Smooth muscle cell (in vitro differentiated cells): ENCODE results near the gene RNF126. TPM values are rescaled to one million over a fixed set of nuclear protein-coding genes. Genes with fewer than 3 reads are reported as not detected.

ENCODE experiments used
- DNase-seq: peaks from one replicate; lab custom pipeline; 2025; ENCODE audit not compliant: unreplicated experiment; lab: John Stamatoyannopoulos, UW
- H2AFZ ChIP-seq: fragments of 200-600 bp; sonication (generic); 2 replicates; pipeline ENCODE4 v1.6.0; 2016; ENCODE audit warnings: antibody characterized with exemption, low read depth, mild to moderate bottlenecking
- H3F3A ChIP-seq: fragments of 200-600 bp; sonication (generic); 2 replicates; pipeline ENCODE4 v1.6.0; 2017; ENCODE audit warnings: antibody characterized with exemption, low read depth
- H3K27ac ChIP-seq: fragments of 200-600 bp; sonication (generic); 2 replicates; pipeline ENCODE4 v1.5.1; 2016; ENCODE audit warnings: low read depth, mild to moderate bottlenecking
- H3K27me3 ChIP-seq: fragments of 200-600 bp; sonication (generic); 2 replicates; pipeline ENCODE4 v1.6.1; 2016; ENCODE audit warnings: low read depth, mild to moderate bottlenecking
- H3K36me3 ChIP-seq: fragments of 200-600 bp; sonication (generic); 2 replicates; pipeline ENCODE4 v1.5.1; 2016; ENCODE audit warnings: low read depth
- H3K4me1 ChIP-seq: fragments of 200-600 bp; sonication (generic); 2 replicates; pipeline ENCODE4 v1.5.1; 2016; ENCODE audit warnings: low read depth
- H3K4me2 ChIP-seq: fragments of 200-600 bp; sonication (generic); 2 replicates; pipeline ENCODE4 v1.6.0; 2016; ENCODE audit warnings: mild to moderate bottlenecking
- H3K4me3 ChIP-seq: fragments of 200-600 bp; sonication (generic); 2 replicates; pipeline ENCODE4 v1.5.1; 2016; ENCODE audit warnings: mild to moderate bottlenecking
- H3K79me2 ChIP-seq: fragments of 200-600 bp; sonication (generic); 2 replicates; pipeline ENCODE4 v1.6.0; 2016; ENCODE audit warnings: low read depth, mild to moderate bottlenecking
- H3K9ac ChIP-seq: fragments of 200-600 bp; sonication (generic); 2 replicates; pipeline ENCODE4 v1.6.0; 2016; ENCODE audit warnings: low read depth
- H3K9me3 ChIP-seq: fragments of 200-600 bp; sonication (generic); replicated peaks from 2 replicates; pipeline ENCODE4 v1.5.1; 2016; ENCODE audit warnings: low read depth
- H4K20me1 ChIP-seq: fragments of 200-600 bp; sonication (generic); 2 replicates; pipeline ENCODE4 v1.6.0; 2016; ENCODE audit warnings: low read depth
- WGBS: methylation state at CpG from one replicate; pipeline ENCODE4 v1.1.7; 2016; ENCODE audit warnings: low lambda C conversion rate; 5-methylcytosine and 5-hydroxymethylcytosine counted together
- polyA plus RNA-seq: library from polyadenylated mRNA; unstranded; fragments of >200 nt; fragmentation: Nextera tagmentation; extraction: Ambion mirVana; gene quantifications from 2 replicates; pipeline ENCODE4 v1.2.1, GENCODE V29; 2016
- total RNA-seq: library from RNA; depleted of rRNA; stranded (reverse); fragments of >200 nt; gene quantifications from 2 replicates; pipeline ENCODE4 v1.2.3, GENCODE V29; 2014
- TF ChIP-seq, protein P1 (sequence below): fragments of 200-600 bp; sonication (generic); IDR thresholded peaks from 2 replicates; pipeline ENCODE4 v1.5.1; 2017; ENCODE audit warnings: borderline replicate concordance, mild to moderate bottlenecking, antibody characterized with exemption; ENCODE audit not compliant: insufficient read depth, poor library complexity, severe bottlenecking

Gene RNF126
- total and polyA plus RNA-seq, 2 experiments from 2014 or later, result 19.8 to 60.4 TPM

DNA sequence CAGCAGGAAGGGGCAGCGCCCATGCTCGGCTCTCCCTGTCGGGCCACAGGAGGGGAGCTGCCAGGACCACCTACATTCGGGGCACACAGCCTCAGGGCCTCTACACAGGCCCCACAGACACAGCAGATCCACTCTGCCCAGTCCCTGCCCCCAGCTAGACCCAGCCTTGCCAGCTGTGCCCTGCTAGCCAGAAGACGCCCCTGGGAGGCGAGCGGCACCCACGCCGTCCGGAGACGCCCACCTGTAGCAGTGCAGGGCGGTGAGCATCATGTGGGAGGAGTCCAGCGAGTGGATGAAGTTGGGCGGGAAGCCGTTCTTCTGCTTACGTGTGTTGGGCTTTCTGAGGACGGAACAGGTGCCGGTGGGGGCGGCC lies 44.8 kb downstream of the RNF126 start:
- TF ChIP-seq, protein P1, sequence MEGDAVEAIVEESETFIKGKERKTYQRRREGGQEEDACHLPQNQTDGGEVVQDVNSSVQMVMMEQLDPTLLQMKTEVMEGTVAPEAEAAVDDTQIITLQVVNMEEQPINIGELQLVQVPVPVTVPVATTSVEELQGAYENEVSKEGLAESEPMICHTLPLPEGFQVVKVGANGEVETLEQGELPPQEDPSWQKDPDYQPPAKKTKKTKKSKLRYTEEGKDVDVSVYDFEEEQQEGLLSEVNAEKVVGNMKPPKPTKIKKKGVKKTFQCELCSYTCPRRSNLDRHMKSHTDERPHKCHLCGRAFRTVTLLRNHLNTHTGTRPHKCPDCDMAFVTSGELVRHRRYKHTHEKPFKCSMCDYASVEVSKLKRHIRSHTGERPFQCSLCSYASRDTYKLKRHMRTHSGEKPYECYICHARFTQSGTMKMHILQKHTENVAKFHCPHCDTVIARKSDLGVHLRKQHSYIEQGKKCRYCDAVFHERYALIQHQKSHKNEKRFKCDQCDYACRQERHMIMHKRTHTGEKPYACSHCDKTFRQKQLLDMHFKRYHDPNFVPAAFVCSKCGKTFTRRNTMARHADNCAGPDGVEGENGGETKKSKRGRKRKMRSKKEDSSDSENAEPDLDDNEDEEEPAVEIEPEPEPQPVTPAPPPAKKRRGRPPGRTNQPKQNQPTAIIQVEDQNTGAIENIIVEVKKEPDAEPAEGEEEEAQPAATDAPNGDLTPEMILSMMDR, result no peak
- Histone ChIP-seq H3K36me3 (no peaks in the 10 kb centered on the region), H3K9ac (no peak overlapping the region)

DNA sequence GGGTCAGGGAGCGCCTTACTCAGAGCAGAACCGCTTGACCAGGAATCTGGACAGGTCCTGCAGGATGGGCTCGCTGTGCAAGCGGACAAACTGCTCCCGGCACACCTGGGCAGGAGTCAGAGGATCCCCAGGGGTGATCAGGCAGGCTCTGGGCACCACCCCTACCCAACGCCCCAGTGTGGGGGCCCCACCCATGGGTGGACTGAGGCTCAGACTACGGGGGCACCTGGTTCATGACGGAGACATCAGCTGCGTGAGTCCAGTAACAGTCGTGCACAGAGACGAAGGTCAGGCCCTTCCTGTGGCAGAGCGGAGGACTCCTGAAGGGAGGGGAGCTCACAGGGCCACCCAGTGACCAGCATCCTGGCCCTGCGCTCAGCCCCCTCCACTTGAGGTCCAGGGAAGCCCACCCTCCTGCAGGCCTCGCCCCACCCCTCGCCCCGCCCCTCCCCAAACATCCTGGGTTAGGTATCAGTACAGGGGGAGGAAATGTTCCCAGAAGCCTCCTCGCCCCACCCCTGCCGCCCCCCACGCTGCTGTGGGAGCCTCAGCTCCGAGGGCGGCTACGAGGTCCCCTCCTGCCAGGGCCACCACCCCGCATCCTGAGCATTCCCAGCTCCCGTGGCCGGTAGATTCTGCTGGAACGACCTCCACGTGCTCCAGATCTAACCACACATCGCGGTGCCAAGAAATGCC lies 45.3 kb downstream of the RNF126 start:
- no peaks in the 10 kb centered on the region for H3K79me2 ChIP-seq
- no peaks in the 10 kb centered on the region for H3K9me3 ChIP-seq
- TF ChIP-seq, protein P1, result no peak

More for the DNA sequence above, 44.8 kb downstream of the RNF126 start:
- Histone ChIP-seq H3K79me2 (no peaks in the 10 kb centered on the region), H3K27ac (no peak overlapping the region), H3K27me3 (no peaks in the 10 kb centered on the region), H4K20me1 (no peaks in the 10 kb centered on the region), H2AFZ (no peak overlapping the region), H3K9me3 (no peaks in the 10 kb centered on the region), H3F3A (no peaks in the 10 kb centered on the region), H3K4me3 (no peak overlapping the region), H3K4me2 (no peak overlapping the region), H3K4me1 (no peaks in the 10 kb centered on the region)
- WGBS, result 98% methylated on average over 17 of the region's 19 CpGs
- DNase-seq, result no peak

DNA sequence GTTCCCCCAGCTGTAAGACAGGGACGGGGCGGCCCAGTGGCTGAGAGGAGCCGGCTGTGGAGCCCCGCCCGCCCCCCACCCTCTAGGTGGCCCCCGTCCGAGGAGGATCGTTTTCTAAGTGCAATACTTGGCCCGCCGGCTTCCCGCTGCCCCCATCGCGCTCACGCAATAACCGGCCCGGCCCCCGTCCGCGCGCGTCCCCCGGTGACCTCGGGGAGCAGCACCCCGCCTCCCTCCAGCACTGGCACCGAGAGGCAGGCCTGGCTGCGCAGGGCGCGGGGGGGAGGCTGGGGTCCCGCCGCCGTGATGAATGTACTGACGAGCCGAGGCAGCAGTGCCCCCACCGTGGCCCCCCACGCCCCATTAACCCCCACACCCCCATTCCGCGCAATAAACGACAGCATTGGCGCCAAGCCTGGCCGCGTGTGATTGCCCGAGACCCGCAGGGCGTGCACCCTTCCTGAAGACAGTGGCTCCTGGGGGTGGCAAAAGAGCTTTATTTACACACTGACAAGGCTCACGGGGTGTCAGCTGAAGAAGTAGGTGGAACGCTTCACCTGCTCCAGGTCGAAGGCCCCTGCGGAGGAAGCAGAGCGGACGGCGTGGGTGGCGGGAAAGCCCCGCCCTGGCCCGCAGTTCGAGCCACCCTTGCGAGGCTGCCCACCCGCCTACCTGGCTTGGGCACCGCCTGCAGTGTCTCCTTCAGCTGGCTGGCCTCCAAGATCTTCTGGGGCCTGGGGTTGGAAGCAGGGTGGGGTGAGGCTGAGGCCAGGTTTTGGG lies 46.1 kb downstream of the RNF126 start:
- H3K4me2 ChIP-seq, result no peak overlapping the region
- WGBS, result 97% methylated on average over 29 of the region's 58 CpGs
- no peaks in the 10 kb centered on the region for H4K20me1 ChIP-seq
- no peak for DNase-seq
- no peaks in the 10 kb centered on the region for H3K27me3 ChIP-seq
- no peaks in the 10 kb centered on the region for H3K79me2 ChIP-seq
- H3K27ac ChIP-seq, result no peak overlapping the region
- H3F3A ChIP-seq, result no peaks in the 10 kb centered on the region
- no peak overlapping the region for H3K4me3 ChIP-seq
- no peak overlapping the region for H2AFZ ChIP-seq
- no peaks in the 10 kb centered on the region for H3K36me3 ChIP-seq
- no peaks in the 10 kb centered on the region for H3K4me1 ChIP-seq
- no peak overlapping the region for H3K9ac ChIP-seq
- H3K9me3 ChIP-seq, result no peaks in the 10 kb centered on the region
- TF ChIP-seq, protein P1, result no peak

More for the DNA sequence above, 45.3 kb downstream of the RNF126 start:
- Histone ChIP-seq H3K27ac (no peak overlapping the region), H2AFZ (no peak overlapping the region), H3K36me3 (no peaks in the 10 kb centered on the region), H3K4me1 (no peaks in the 10 kb centered on the region), H3K27me3 (no peaks in the 10 kb centered on the region), H4K20me1 (no peaks in the 10 kb centered on the region), H3K4me3 (no peak overlapping the region), H3K4me2 (no peak overlapping the region), H3F3A (no peaks in the 10 kb centered on the region), H3K9ac (no peak overlapping the region)
- 97% methylated on average over 18 of the region's 29 CpGs for WGBS
- DNase-seq, result no peak
